T-helper 1 cell treated with Interleukin-12 subunit alpha and Interleukin-12 subunit beta and Interleukin-4 antibody, amounts not matched to agents 30 μg/mL and 1 μg/mL, for 36 hours (primary cell): ENCODE measurements around the gene PIP5K1C.
"Not testable (repeated sequence)": the region's sequence is repeated elsewhere in the genome, so short reads cannot be mapped to it uniquely, and the experiment has no call there.

Source experiments
- H3K27ac Mint-ChIP-seq: one replicate; pipeline ENCODE4 v1.8.0; 2021; ENCODE audit warnings: mild to moderate bottlenecking, mixed read lengths
- H3K27me3 Mint-ChIP-seq: one replicate; pipeline ENCODE4 v1.8.0; 2021; ENCODE audit warnings: low read depth, mixed read lengths
- H3K36me3 Mint-ChIP-seq: one replicate; pipeline ENCODE4 v1.8.0; 2021; ENCODE audit warnings: low read depth, mixed read lengths
- H3K4me1 Mint-ChIP-seq: one replicate; pipeline ENCODE4 v1.8.0; 2021; ENCODE audit warnings: low read depth, mixed read lengths
- H3K4me3 Mint-ChIP-seq: one replicate; pipeline ENCODE4 v1.8.0; 2021; ENCODE audit warnings: mild to moderate bottlenecking, moderate library complexity, mixed read lengths
- H3K9me3 Mint-ChIP-seq: one replicate; pipeline ENCODE4 v1.8.0; 2021; ENCODE audit warnings: mixed read lengths

The PIP5K1C gene

DNA sequence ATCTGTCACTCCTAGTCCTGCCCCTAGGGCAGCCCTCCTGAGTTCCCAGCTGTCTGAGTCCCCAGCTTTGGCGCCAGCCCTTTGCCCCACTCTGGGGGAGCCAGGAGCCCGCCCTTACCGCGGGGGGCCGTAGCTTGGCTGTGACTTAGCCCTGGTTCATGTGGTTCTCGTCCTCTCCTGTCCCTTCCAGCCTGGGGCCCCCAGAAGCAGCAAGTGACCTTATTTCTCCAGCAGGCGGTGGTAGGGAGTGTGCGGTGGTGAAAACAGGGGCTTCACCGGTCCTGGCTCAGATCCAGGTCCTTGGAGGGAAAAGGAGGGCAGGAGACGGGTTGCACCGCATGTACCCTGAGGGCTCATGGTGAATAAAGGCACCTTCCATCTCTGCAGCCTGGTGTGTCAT lies 107.1 kb downstream of the PIP5K1C start:
- Mint-ChIP-seq H3K36me3 (no peaks in the 10 kb centered on the region), H3K4me1 (no peaks in the 10 kb centered on the region), H3K27ac (no peak overlapping the region), H3K4me3 (no peak overlapping the region), H3K27me3 (no peaks in the 10 kb centered on the region), H3K9me3 (peaks cover 4% of the 10 kb centered on the region)

- Mint-ChIP-seq H3K27me3 (no peaks in the 10 kb centered on the region), H3K36me3 (no peaks in the 10 kb centered on the region), H3K4me3 (no peak overlapping the region), H3K27ac (no peak overlapping the region), H3K4me1 (no peaks in the 10 kb centered on the region), H3K9me3 (peaks cover 4% of the 10 kb centered on the region)
These were observed 108.2 kb downstream of the PIP5K1C start for GRCh38 chr19:3591876-3592613.

GRCh38 chr19:3590991-3591659 lies 109.1 kb downstream of the PIP5K1C start:
- Mint-ChIP-seq H3K4me1 (no peaks in the 10 kb centered on the region), H3K27me3 (no peaks in the 10 kb centered on the region), H3K4me3 (no peak overlapping the region), H3K9me3 (peaks cover 4% of the 10 kb centered on the region), H3K27ac (no peak overlapping the region), H3K36me3 (no peaks in the 10 kb centered on the region)

- H3K27me3 Mint-ChIP-seq, result no peaks in the 10 kb centered on the region
- H3K4me1 Mint-ChIP-seq, result no peaks in the 10 kb centered on the region
- H3K9me3 Mint-ChIP-seq, result peaks cover 4% of the 10 kb centered on the region
- no peak overlapping the region for H3K27ac Mint-ChIP-seq
- no peak overlapping the region for H3K4me3 Mint-ChIP-seq
- no peaks in the 10 kb centered on the region for H3K36me3 Mint-ChIP-seq
These were observed 110.3 kb downstream of the PIP5K1C start for GRCh38 chr19:3589949-3590348.

DNA sequence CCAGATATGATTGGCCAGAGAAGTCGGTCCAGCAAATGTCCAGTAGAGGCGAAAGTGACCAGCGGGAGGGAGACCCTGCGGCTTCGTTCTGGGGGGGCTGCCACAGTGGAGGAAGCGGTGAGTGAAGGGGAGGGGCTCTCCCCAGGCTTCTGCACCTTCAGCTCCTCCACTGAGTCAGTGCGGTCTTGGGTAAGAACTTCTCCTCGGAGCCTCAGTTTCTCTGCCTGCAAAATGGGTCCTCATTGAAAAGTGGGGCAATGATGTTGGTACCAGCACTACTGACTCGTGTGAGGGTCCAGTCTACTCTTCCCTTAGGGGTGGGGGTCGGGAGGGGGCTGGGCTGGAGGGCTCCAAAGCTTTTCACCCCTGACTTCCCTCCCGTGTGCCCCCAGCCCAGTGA lies 110.8 kb downstream of the PIP5K1C start:
- no peak overlapping the region for H3K4me3 Mint-ChIP-seq
- H3K27ac Mint-ChIP-seq, result no peak overlapping the region
- H3K27me3 Mint-ChIP-seq, result no peaks in the 10 kb centered on the region
- H3K36me3 Mint-ChIP-seq, result no peaks in the 10 kb centered on the region
- H3K9me3 Mint-ChIP-seq, result peaks cover 4% of the 10 kb centered on the region
- no peaks in the 10 kb centered on the region for H3K4me1 Mint-ChIP-seq

- peaks cover 4% of the 10 kb centered on the region for H3K9me3 Mint-ChIP-seq
- H3K27me3 Mint-ChIP-seq, result no peaks in the 10 kb centered on the region
- no peaks in the 10 kb centered on the region for H3K36me3 Mint-ChIP-seq
- no peaks in the 10 kb centered on the region for H3K4me1 Mint-ChIP-seq
- no peak overlapping the region for H3K27ac Mint-ChIP-seq
- no peak overlapping the region for H3K4me3 Mint-ChIP-seq
These were observed 113.4 kb downstream of the PIP5K1C start for GRCh38 chr19:3586707-3587346.

DNA sequence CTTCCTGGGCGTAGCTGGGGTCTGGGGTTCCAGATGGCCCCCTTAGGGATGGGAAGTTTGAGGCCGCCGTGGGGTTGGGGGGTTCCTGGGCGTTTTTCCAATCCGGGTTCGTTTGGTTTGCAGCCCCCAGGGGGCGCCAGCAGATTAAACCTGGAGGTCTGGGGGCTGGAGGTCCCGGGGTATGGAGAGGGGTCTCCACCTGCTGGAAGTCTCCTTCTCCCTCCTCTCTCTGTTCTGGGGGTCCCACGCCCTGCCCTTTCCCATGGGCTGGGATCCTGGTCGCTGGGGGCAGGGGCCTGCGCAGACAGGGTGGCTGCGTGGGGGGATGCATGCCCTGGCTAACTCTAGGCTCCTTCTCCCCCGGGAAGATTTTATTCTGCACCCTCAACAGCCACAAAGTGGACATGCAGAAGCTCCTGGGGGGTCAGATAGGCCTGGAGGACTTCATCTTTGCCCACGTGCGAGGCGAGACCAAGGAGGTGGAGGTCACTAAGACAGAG lies 114.1 kb downstream of the PIP5K1C start:
- Mint-ChIP-seq H3K4me1 (no peaks in the 10 kb centered on the region), H3K27ac (no peak overlapping the region), H3K36me3 (no peaks in the 10 kb centered on the region), H3K9me3 (peaks cover 4% of the 10 kb centered on the region), H3K27me3 (no peaks in the 10 kb centered on the region), H3K4me3 (no peak overlapping the region)

DNA sequence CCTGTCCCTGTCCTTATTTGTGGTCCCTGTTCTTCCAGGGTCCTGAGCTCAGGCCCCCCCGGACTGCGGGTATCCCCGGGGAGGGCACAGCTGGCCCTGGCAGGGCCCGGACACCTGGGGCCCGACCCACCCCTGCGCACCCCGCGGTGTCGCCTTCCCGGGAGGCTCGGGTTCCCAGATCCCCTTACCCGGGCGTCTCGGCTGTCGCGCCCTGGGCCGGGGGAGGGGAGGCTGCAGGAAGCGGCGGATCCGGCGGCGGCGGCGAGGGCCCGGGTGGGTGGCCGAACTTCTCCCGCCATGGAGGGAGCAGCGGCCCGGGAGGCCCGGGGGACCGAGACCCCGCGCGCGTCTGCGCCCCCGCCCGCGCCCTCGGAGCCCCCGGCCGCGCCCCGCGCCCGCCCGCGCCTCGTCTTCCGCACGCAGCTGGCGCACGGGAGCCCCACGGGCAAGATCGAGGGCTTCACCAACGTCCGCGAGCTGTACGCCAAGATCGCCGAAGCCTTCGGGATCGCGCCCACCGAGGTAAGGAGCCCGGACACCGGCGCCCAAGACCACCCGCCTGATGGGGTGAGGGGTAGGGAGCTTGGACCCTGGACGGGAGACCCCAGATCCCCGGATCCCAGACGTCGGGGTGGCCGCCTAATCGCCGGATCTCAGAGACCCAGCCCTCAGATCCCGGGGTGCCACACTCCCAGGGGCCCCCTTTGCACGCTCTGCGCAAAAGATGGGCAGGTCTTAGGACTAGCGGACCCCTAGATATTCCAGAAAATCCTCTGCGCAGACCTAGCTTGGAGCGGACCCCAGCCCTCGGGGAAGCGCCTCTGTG lies 114.8 kb downstream of the PIP5K1C start, which contains the start of gene GIPC3:
Gene GIPC3, plus strand, starts transcription at position 178 of the 826 bp plus-strand sequence. Its CDS starts 120 bp downstream, at position 298.
- Mint-ChIP-seq H3K27ac (no peak within 1 kb of the TSS), H3K36me3 (no peaks in the 10 kb centered on the region), H3K4me1 (no peaks in the 10 kb centered on the region), H3K4me3 (no peak within 1 kb of the TSS), H3K27me3 (no peaks in the 10 kb centered on the region), H3K9me3 (no peaks in the 10 kb centered on the region)

- not testable (repeated sequence) for H3K4me3 Mint-ChIP-seq
These were observed 116.0 kb downstream of the PIP5K1C start for GRCh38 chr19:3584036-3584802.

GRCh38 chr19:3581792-3582191 lies 118.5 kb downstream of the PIP5K1C start:
- not testable (repeated sequence) for H3K9me3 Mint-ChIP-seq, H3K4me1 Mint-ChIP-seq, H3K27me3 Mint-ChIP-seq, H3K27ac Mint-ChIP-seq, H3K4me3 Mint-ChIP-seq, H3K36me3 Mint-ChIP-seq

More at GRCh38 chr19:3584036-3584802, 116.0 kb downstream of the PIP5K1C start:
- H3K9me3 Mint-ChIP-seq, H3K36me3 Mint-ChIP-seq, H3K27me3 Mint-ChIP-seq, H3K27ac Mint-ChIP-seq, H3K4me1 Mint-ChIP-seq: not testable (repeated sequence)
